Chondrocyte (in vitro differentiated cells): ENCODE results near the gene PAQR9. TPM values are rescaled to one million over a fixed set of nuclear protein-coding genes. Genes with fewer than 3 reads are reported as not detected.

Experiments
- DNase-seq: peaks from one replicate; pipeline ENCODE4 v3.0.0; 2021; ENCODE audit warnings: mixed read lengths, low spot score
- H3K27ac Mint-ChIP-seq: one replicate; pipeline ENCODE4 v1.8.0; 2021; ENCODE audit warnings: mild to moderate bottlenecking, moderate library complexity, mixed read lengths; ENCODE audit not compliant: unreplicated experiment
- H3K27me3 Mint-ChIP-seq: 2 replicates; pipeline ENCODE4 v1.8.0; 2021; ENCODE audit warnings: low read depth, mixed read lengths
- H3K36me3 Mint-ChIP-seq: 2 replicates; pipeline ENCODE4 v1.8.0; 2021; ENCODE audit warnings: low read depth, mixed read lengths
- H3K4me1 Mint-ChIP-seq: 2 replicates; pipeline ENCODE4 v1.8.0; 2021; ENCODE audit warnings: low read depth, mild to moderate bottlenecking, mixed read lengths
- H3K4me3 Mint-ChIP-seq: one replicate; pipeline ENCODE4 v1.8.0; 2021; ENCODE audit warnings: mild to moderate bottlenecking, moderate library complexity, mixed read lengths; ENCODE audit not compliant: unreplicated experiment
- H3K9me3 Mint-ChIP-seq: 2 replicates; pipeline ENCODE4 v1.8.0; 2021; ENCODE audit warnings: low read depth, mixed read lengths
- CTCF ChIP-seq: fragments of 200-600 bp; sonication (generic); IDR thresholded peaks from 2 replicates; pipeline ENCODE4 v1.5.0; 2021; ENCODE audit warnings: antibody characterized with exemption, mild to moderate bottlenecking, moderate library complexity
- total RNA-seq: library from RNA; stranded (reverse); gene quantifications from 3 replicates; pipeline ENCODE4 v1.2.1, GENCODE V29; 2021

Gene PAQR9
- total RNA-seq, 1 donor from 2014 or later = not detected

- no peak overlapping the region for H3K27ac Mint-ChIP-seq
- H3K4me1 Mint-ChIP-seq = no peaks in the 10 kb centered on the region
- no peak for DNase-seq
- TF ChIP-seq CTCF = no peak
- H3K27me3 Mint-ChIP-seq = peaks cover 7% of the 10 kb centered on the region
- H3K36me3 Mint-ChIP-seq = peaks cover 1% of the 10 kb centered on the region
- H3K9me3 Mint-ChIP-seq = no peaks in the 10 kb centered on the region
- no peak overlapping the region for H3K4me3 Mint-ChIP-seq
Measured at GRCh38 chr3:142916605-142917004, 46.9 kb downstream of the PAQR9 start.

GRCh38 chr3:142915636-142916035 is 47.8 kb downstream of the PAQR9 start:
- no peak overlapping the region for H3K4me3 Mint-ChIP-seq
- H3K9me3 Mint-ChIP-seq = no peaks in the 10 kb centered on the region
- H3K27ac Mint-ChIP-seq = no peak overlapping the region
- DNase-seq = no peak
- no peak for TF ChIP-seq CTCF
- H3K27me3 Mint-ChIP-seq = peaks cover 7% of the 10 kb centered on the region
- peaks cover 1% of the 10 kb centered on the region for H3K36me3 Mint-ChIP-seq
- H3K4me1 Mint-ChIP-seq = no peaks in the 10 kb centered on the region

- peaks cover 3% of the 10 kb centered on the region for H3K4me1 Mint-ChIP-seq
- DNase-seq = no peak
- no peaks in the 10 kb centered on the region for H3K36me3 Mint-ChIP-seq
- TF ChIP-seq CTCF = no peak
- H3K9me3 Mint-ChIP-seq = no peaks in the 10 kb centered on the region
- H3K4me3 Mint-ChIP-seq = no peak overlapping the region
- H3K27me3 Mint-ChIP-seq = peaks cover 7% of the 10 kb centered on the region
- H3K27ac Mint-ChIP-seq = no peak overlapping the region
Measured at GRCh38 chr3:142914286-142914811, 49.1 kb downstream of the PAQR9 start.

- peaks cover 7% of the 10 kb centered on the region for H3K27me3 Mint-ChIP-seq
Measured at GRCh38 chr3:142913432-142913831, 50.0 kb downstream of the PAQR9 start.

GRCh38 chr3:142912402-142913172 is 50.9 kb downstream of the PAQR9 start:
- peaks cover 4% of the 10 kb centered on the region for H3K4me1 Mint-ChIP-seq
- no peaks in the 10 kb centered on the region for H3K36me3 Mint-ChIP-seq
- H3K4me3 Mint-ChIP-seq = no peak overlapping the region
- no peak overlapping the region for H3K27ac Mint-ChIP-seq
- H3K27me3 Mint-ChIP-seq = peaks cover 7% of the 10 kb centered on the region
- TF ChIP-seq CTCF = no peak
- no peak for DNase-seq
- no peaks in the 10 kb centered on the region for H3K9me3 Mint-ChIP-seq

More at GRCh38 chr3:142913432-142913831, 50.0 kb downstream of the PAQR9 start:
- Mint-ChIP-seq H3K27ac (no peak overlapping the region), H3K9me3 (no peaks in the 10 kb centered on the region), H3K36me3 (no peaks in the 10 kb centered on the region), H3K4me1 (peaks cover 4% of the 10 kb centered on the region), H3K4me3 (no peak overlapping the region)
- TF ChIP-seq CTCF = no peak
- DNase-seq = no peak

Other genes with a start within 250 kb of the PAQR9 start
- 15.1 to 20.1 TPM (median 16.4 TPM) in 3 replicates for gene TRPC1, start 239.6 kb downstream of the PAQR9 start, total RNA-seq
- gene PCOLCE2, start 74.6 kb downstream of the PAQR9 start, total RNA-seq = 2.6 to 9.3 TPM (median 2.7 TPM) in 3 replicates
- gene U2SURP, start 37.9 kb upstream of the PAQR9 start, total RNA-seq = 63.0 to 72.9 TPM (median 63.7 TPM) in 3 replicates
- 8.7 to 23.1 TPM (median 23.1 TPM) in 3 replicates for gene CHST2, start 156.1 kb upstream of the PAQR9 start, total RNA-seq